Activated CD4-positive, alpha-beta T cell treated with anti-CD3 and anti-CD28 coated beads, Interleukin-2, amount 10 ng/mL, durations not matched to agents 7 days and 5 days (primary cell): ENCODE data around the gene DTNBP1. TPM values are rescaled to one million over a fixed set of nuclear protein-coding genes. Genes with fewer than 3 reads are reported as not detected.

Source experiments
- CTCF ChIA-PET: fragments of 350-600 bp; sonication (Branson Sonifier 250); formaldehyde crosslinking; loops from one replicate; lab custom pipeline; 2021; ENCODE audit warnings: antibody characterized with exemption; lab: Charles Lee
- POLR2A ChIA-PET: fragments of 350-600 bp; sonication (Branson Sonifier 250); formaldehyde crosslinking; loops from one replicate; lab custom pipeline; 2021; ENCODE audit warnings: antibody characterized with exemption; lab: Charles Lee
- DNase-seq: peaks from one replicate; pipeline ENCODE4 v3.0.0-alpha.2; 2020
- H3K27ac Mint-ChIP-seq: one replicate; pipeline ENCODE4 v1.8.0; 2021; ENCODE audit warnings: mild to moderate bottlenecking, moderate library complexity, mixed read lengths
- H3K27me3 Mint-ChIP-seq: one replicate; pipeline ENCODE4 v1.8.0; 2021; ENCODE audit warnings: mixed read lengths
- H3K36me3 Mint-ChIP-seq: one replicate; pipeline ENCODE4 v1.8.0; 2021; ENCODE audit warnings: low read depth, mixed read lengths
- H3K4me1 Mint-ChIP-seq: one replicate; pipeline ENCODE4 v1.8.0; 2021; ENCODE audit warnings: mixed read lengths
- H3K4me3 Mint-ChIP-seq: one replicate; pipeline ENCODE4 v1.8.0; 2021; ENCODE audit warnings: mild to moderate bottlenecking, moderate library complexity, mixed read lengths
- H3K9me3 Mint-ChIP-seq: one replicate; pipeline ENCODE4 v1.8.0; 2021; ENCODE audit warnings: mixed read lengths
- total RNA-seq, 2 experiments: library from RNA; stranded (reverse); gene quantifications; one replicate each; pipeline ENCODE4 v1.2.3, GENCODE V29; 2021

DTNBP1 gene
- total RNA-seq, 2 experiments from 2014 or later, result 22.3 to 23.5 TPM

GRCh38 chr6:15516923-15517560 lies 145.8 kb downstream of the DTNBP1 start:
- DNase-seq, result no peak
- peaks cover 11% of the 10 kb centered on the region for H3K4me1 Mint-ChIP-seq
- H3K4me3 Mint-ChIP-seq, result no peak overlapping the region
- no peak overlapping the region for H3K27ac Mint-ChIP-seq
- POLR2A ChIA-PET, result no interaction called here
- CTCF ChIA-PET, result no interaction called here
- H3K9me3 Mint-ChIP-seq, result no peaks in the 10 kb centered on the region
- no peaks in the 10 kb centered on the region for H3K27me3 Mint-ChIP-seq
- H3K36me3 Mint-ChIP-seq, result peaks cover 53% of the 10 kb centered on the region

- Mint-ChIP-seq H3K36me3 (peaks cover 47% of the 10 kb centered on the region), H3K4me1 (peaks cover 8% of the 10 kb centered on the region), H3K27ac (no peak overlapping the region), H3K4me3 (no peak overlapping the region), H3K9me3 (no peaks in the 10 kb centered on the region), H3K27me3 (no peaks in the 10 kb centered on the region)
- CTCF ChIA-PET, result no interaction called here
- no peak for DNase-seq
- POLR2A ChIA-PET, result no interaction called here
Observed at GRCh38 chr6:15516378-15516777, 146.4 kb downstream of the DTNBP1 start.

GRCh38 chr6:15515660-15516375 lies 147.0 kb downstream of the DTNBP1 start:
- CTCF ChIA-PET, result no interaction called here
- POLR2A ChIA-PET, result no interaction called here
- H3K27me3 Mint-ChIP-seq, result no peaks in the 10 kb centered on the region
- peaks cover 44% of the 10 kb centered on the region for H3K36me3 Mint-ChIP-seq
- no peak overlapping the region for H3K4me3 Mint-ChIP-seq
- no peaks in the 10 kb centered on the region for H3K9me3 Mint-ChIP-seq
- no peak overlapping the region for H3K27ac Mint-ChIP-seq
- H3K4me1 Mint-ChIP-seq, result peaks cover 8% of the 10 kb centered on the region
- no peak for DNase-seq

- Mint-ChIP-seq H3K36me3 (peaks cover 39% of the 10 kb centered on the region), H3K4me1 (peaks cover 8% of the 10 kb centered on the region), H3K27me3 (no peaks in the 10 kb centered on the region), H3K27ac (peak overlapping the region; percentile 74), H3K9me3 (no peaks in the 10 kb centered on the region), H3K4me3 (no peak overlapping the region)
- CTCF ChIA-PET, result interaction anchor here (1.3 kb wide), 1 partner anchor 16 kb away, joined by 6 read pairs; no protein-coding TSS in a partner anchor
- POLR2A ChIA-PET, result no interaction called here
- DNase-seq, result no peak
Observed at GRCh38 chr6:15515226-15515625, 147.6 kb downstream of the DTNBP1 start.

DNA sequence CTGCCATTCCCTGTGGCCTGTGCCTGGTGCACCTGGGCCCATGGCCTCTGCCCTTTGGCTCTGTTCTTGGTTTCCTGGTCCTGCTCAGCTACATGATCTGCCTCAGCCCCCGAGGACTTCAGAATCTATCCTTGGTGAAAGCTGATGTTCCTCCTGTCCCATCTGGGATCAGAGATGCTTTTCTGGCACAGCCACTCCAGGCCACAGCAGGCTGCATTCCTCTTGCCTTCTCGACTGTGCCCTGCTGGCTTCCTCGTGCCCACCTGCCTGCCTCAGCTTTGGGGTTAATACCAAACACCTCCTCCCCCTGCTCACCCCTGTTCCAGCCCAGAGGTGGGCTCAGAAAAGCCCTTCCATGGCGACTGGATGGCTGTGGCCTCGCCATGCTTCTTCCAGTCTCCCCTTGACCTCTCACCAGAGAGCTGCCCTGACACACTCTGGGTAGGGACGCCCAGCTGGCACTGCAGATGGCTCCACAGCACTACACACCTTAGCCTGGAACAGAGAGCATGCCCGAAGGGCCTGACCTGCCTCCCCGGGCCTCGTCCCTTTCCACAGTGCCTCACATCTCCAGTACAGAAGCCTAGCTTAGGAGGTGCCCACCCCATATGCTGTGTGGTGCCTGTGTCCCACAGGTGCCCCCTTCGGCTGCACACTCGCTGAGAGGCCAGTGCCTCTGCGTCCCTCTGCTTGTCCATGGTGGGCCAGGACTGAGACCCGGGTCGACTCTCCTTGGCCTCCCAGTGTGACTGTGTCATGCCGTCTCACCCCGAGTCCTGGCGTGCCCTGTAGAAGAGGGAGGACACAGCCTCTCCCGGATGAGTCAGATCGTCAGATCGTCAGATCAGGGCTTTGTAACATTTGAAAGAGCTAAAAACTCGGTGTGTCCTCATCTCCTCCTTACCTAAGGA lies 148.8 kb downstream of the DTNBP1 start:
- ChIA-PET POLR2A (no interaction called here), CTCF (interaction anchor here (1.3 kb wide), 1 partner anchor 17 kb away, joined by 6 read pairs; no protein-coding TSS in a partner anchor)
- H3K4me1 Mint-ChIP-seq, result peaks cover 8% of the 10 kb centered on the region
- H3K27me3 Mint-ChIP-seq, result no peaks in the 10 kb centered on the region
- H3K9me3 Mint-ChIP-seq, result no peaks in the 10 kb centered on the region
- H3K27ac Mint-ChIP-seq, result no peak overlapping the region
- no peak for DNase-seq
- H3K4me3 Mint-ChIP-seq, result no peak overlapping the region
- H3K36me3 Mint-ChIP-seq, result peaks cover 36% of the 10 kb centered on the region

GRCh38 chr6:15513131-15513771 lies 149.6 kb downstream of the DTNBP1 start:
- Mint-ChIP-seq H3K9me3 (no peaks in the 10 kb centered on the region), H3K4me3 (no peak overlapping the region), H3K27ac (no peak overlapping the region), H3K36me3 (peaks cover 34% of the 10 kb centered on the region), H3K4me1 (peaks cover 8% of the 10 kb centered on the region), H3K27me3 (no peaks in the 10 kb centered on the region)
- CTCF ChIA-PET, result no interaction called here
- POLR2A ChIA-PET, result no interaction called here
- no peak for DNase-seq

DNA sequence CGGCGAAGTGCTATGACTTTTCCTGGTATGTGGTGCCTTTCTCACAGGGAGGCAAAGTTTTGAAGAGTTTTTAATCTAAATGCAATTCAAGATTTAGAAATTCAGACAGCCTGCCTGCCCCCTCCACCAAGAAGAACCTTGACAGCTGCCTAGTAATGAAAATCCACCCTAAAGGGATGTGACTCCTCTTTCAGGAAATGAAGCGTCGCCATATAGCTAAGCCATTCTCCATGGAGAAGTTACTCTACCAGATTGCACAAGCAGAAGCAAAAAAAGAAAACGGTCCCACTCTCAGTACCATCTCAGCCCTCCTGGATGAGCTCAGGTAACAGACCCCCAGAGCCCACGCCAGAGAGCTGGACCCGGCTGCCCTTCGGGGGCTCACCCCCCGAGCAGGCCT lies 150.1 kb downstream of the DTNBP1 start:
- H3K4me1 Mint-ChIP-seq, result peaks cover 8% of the 10 kb centered on the region
- peaks cover 35% of the 10 kb centered on the region for H3K36me3 Mint-ChIP-seq
- CTCF ChIA-PET, result no interaction called here
- no peaks in the 10 kb centered on the region for H3K27me3 Mint-ChIP-seq
- DNase-seq, result no peak
- POLR2A ChIA-PET, result no interaction called here
- H3K4me3 Mint-ChIP-seq, result no peak overlapping the region
- no peak overlapping the region for H3K27ac Mint-ChIP-seq
- H3K9me3 Mint-ChIP-seq, result no peaks in the 10 kb centered on the region

DNA sequence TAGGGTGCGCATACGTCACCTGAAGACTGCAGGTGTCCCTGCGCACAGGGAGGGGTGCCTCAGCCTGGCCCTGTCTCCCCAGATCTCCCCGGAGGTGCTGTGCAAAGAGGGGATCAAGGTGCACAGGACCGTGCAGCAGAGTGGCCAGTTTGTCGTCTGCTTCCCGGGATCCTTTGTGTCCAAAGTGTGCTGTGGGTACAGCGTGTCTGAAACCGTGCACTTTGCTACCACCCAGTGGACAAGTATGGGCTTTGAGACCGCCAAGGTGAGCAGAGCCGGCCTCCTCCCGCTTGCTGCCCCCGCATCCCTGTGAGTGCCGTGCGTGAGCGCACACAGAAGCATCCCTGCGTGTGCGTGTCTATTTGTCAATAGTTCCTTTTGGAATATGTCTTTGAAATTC lies 150.7 kb downstream of the DTNBP1 start:
- no peaks in the 10 kb centered on the region for H3K9me3 Mint-ChIP-seq
- no peak overlapping the region for H3K4me3 Mint-ChIP-seq
- ChIA-PET POLR2A (no interaction called here), CTCF (interaction anchor here (0.8 kb wide), 1 partner anchor 8 kb away, joined by 3 read pairs; no protein-coding TSS in a partner anchor)
- no peak overlapping the region for H3K27ac Mint-ChIP-seq
- H3K36me3 Mint-ChIP-seq, result peaks cover 38% of the 10 kb centered on the region
- no peaks in the 10 kb centered on the region for H3K27me3 Mint-ChIP-seq
- DNase-seq, result no peak
- H3K4me1 Mint-ChIP-seq, result peaks cover 8% of the 10 kb centered on the region

- Mint-ChIP-seq H3K36me3 (peaks cover 38% of the 10 kb centered on the region), H3K9me3 (no peaks in the 10 kb centered on the region), H3K27me3 (no peaks in the 10 kb centered on the region), H3K4me1 (peaks cover 8% of the 10 kb centered on the region), H3K27ac (no peak overlapping the region), H3K4me3 (no peak overlapping the region)
- DNase-seq, result no peak
- ChIA-PET CTCF (interaction anchor here (0.8 kb wide), 1 partner anchor 8 kb away, joined by 3 read pairs; no protein-coding TSS in a partner anchor), POLR2A (no interaction called here)
Observed at GRCh38 chr6:15511248-15512125, 151.3 kb downstream of the DTNBP1 start.

GRCh38 chr6:15510536-15511247 lies 152.1 kb downstream of the DTNBP1 start:
- no peaks in the 10 kb centered on the region for H3K9me3 Mint-ChIP-seq
- POLR2A ChIA-PET, result no interaction called here
- H3K36me3 Mint-ChIP-seq, result peaks cover 38% of the 10 kb centered on the region
- CTCF ChIA-PET, result no interaction called here
- peaks cover 8% of the 10 kb centered on the region for H3K4me1 Mint-ChIP-seq
- no peaks in the 10 kb centered on the region for H3K27me3 Mint-ChIP-seq
- no peak overlapping the region for H3K27ac Mint-ChIP-seq
- DNase-seq, result no peak
- H3K4me3 Mint-ChIP-seq, result no peak overlapping the region

DNA sequence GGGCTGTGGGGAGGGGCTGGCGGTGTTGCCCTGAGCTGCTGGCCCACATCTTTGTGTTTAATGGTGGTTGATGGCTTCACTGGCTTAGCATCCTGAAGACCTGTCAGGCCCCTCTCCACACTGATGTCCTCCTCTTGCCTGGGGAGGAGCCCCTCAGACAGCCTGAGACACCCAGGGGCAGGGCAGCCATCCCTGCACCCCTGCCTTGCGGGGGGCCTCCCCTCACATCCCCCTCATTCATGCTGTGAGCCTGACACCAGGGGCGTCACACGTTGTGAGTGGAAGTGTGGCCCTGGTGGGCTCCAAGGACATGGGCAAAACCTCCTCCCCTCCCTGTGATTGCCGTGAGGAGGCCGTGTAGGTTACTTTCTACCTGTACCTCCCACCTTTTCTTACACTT lies 152.7 kb downstream of the DTNBP1 start:
- Mint-ChIP-seq H3K4me1 (peaks cover 7% of the 10 kb centered on the region), H3K9me3 (no peaks in the 10 kb centered on the region), H3K4me3 (no peak overlapping the region), H3K36me3 (peaks cover 38% of the 10 kb centered on the region), H3K27ac (no peak overlapping the region), H3K27me3 (no peaks in the 10 kb centered on the region)
- ChIA-PET CTCF (no interaction called here), POLR2A (no interaction called here)
- no peak for DNase-seq
